HG02610 (cell line): ENCODE measurements around the gene DPF3.

Experiments
- ATAC-seq: cut with Tn5 transposase; IDR thresholded peaks from one replicate; pipeline ENCODE4 v1.9.1; 2021; ENCODE audit warnings: mild to moderate bottlenecking, moderate library complexity; ENCODE audit not compliant: unreplicated experiment

The DPF3 gene

GRCh38 chr14:72844524-72844923, 49.4 kb downstream of the DPF3 start:
- no peak for ATAC-seq

GRCh38 chr14:72839753-72840607, 53.9 kb downstream of the DPF3 start:
- no peak for ATAC-seq

GRCh38 chr14:72839351-72839750, 54.5 kb downstream of the DPF3 start:
- no peak for ATAC-seq

- no peak for ATAC-seq
Measured at GRCh38 chr14:72836085-72836484, 57.8 kb downstream of the DPF3 start.

- ATAC-seq, result no peak
Measured at GRCh38 chr14:72833174-72833573, 60.7 kb downstream of the DPF3 start.

- ATAC-seq, result no peak
Measured at GRCh38 chr14:72830786-72831594, 62.9 kb downstream of the DPF3 start.

GRCh38 chr14:72830356-72830755, 63.5 kb downstream of the DPF3 start:
- no peak for ATAC-seq

GRCh38 chr14:72828604-72829003, 65.3 kb downstream of the DPF3 start:
- no peak for ATAC-seq

- no peak for ATAC-seq
Measured at GRCh38 chr14:72826039-72826438, 67.9 kb downstream of the DPF3 start.

GRCh38 chr14:72825486-72825885, 68.4 kb downstream of the DPF3 start:
- no peak for ATAC-seq

GRCh38 chr14:72824051-72824450, 69.8 kb downstream of the DPF3 start:
- ATAC-seq, result no peak

GRCh38 chr14:72822946-72823611, 70.8 kb downstream of the DPF3 start:
- no peak for ATAC-seq

- no peak for ATAC-seq
Measured at GRCh38 chr14:72818998-72819397, 74.9 kb downstream of the DPF3 start.

- no peak for ATAC-seq
Measured at GRCh38 chr14:72816287-72816686, 77.6 kb downstream of the DPF3 start.

GRCh38 chr14:72815430-72815829, 78.5 kb downstream of the DPF3 start:
- no peak for ATAC-seq

- no peak for ATAC-seq
Measured at GRCh38 chr14:72812292-72812851, 81.5 kb downstream of the DPF3 start.

- ATAC-seq, result no peak
Measured at GRCh38 chr14:72810201-72810600, 83.7 kb downstream of the DPF3 start.

- no peak for ATAC-seq
Measured at GRCh38 chr14:72809063-72809462, 84.8 kb downstream of the DPF3 start.

GRCh38 chr14:72808564-72808963, 85.3 kb downstream of the DPF3 start:
- ATAC-seq, result no peak

- ATAC-seq, result no peak
Measured at GRCh38 chr14:72802588-72802946, 91.3 kb downstream of the DPF3 start.

GRCh38 chr14:72801836-72802587, 91.9 kb downstream of the DPF3 start:
- ATAC-seq, result no peak
